ENCODE measurements around the gene ZBTB16.

- TF ChIP-seq POLR2A (IDR thresholded peaks at IDR 0.05): no peak
- TF ChIP-seq, protein P1, sequence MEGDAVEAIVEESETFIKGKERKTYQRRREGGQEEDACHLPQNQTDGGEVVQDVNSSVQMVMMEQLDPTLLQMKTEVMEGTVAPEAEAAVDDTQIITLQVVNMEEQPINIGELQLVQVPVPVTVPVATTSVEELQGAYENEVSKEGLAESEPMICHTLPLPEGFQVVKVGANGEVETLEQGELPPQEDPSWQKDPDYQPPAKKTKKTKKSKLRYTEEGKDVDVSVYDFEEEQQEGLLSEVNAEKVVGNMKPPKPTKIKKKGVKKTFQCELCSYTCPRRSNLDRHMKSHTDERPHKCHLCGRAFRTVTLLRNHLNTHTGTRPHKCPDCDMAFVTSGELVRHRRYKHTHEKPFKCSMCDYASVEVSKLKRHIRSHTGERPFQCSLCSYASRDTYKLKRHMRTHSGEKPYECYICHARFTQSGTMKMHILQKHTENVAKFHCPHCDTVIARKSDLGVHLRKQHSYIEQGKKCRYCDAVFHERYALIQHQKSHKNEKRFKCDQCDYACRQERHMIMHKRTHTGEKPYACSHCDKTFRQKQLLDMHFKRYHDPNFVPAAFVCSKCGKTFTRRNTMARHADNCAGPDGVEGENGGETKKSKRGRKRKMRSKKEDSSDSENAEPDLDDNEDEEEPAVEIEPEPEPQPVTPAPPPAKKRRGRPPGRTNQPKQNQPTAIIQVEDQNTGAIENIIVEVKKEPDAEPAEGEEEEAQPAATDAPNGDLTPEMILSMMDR (IDR thresholded peaks at IDR 0.05): no peak
- TF ChIP-seq POLR2AphosphoS5 (IDR thresholded peaks at IDR 0.05): no peak
Measured at GRCh38 chr11:114149689-114150407, 90.3 kb downstream of the ZBTB16 start.
